ENCODE measurements around the gene GYG2. TPM values are rescaled to one million over a fixed set of nuclear protein-coding genes. Genes with fewer than 3 reads are reported as not detected.

The GYG2 gene
- total RNA-seq, 1 experiment from 2014 or later = 9.0 TPM

- TF ChIP-seq, protein P1, sequence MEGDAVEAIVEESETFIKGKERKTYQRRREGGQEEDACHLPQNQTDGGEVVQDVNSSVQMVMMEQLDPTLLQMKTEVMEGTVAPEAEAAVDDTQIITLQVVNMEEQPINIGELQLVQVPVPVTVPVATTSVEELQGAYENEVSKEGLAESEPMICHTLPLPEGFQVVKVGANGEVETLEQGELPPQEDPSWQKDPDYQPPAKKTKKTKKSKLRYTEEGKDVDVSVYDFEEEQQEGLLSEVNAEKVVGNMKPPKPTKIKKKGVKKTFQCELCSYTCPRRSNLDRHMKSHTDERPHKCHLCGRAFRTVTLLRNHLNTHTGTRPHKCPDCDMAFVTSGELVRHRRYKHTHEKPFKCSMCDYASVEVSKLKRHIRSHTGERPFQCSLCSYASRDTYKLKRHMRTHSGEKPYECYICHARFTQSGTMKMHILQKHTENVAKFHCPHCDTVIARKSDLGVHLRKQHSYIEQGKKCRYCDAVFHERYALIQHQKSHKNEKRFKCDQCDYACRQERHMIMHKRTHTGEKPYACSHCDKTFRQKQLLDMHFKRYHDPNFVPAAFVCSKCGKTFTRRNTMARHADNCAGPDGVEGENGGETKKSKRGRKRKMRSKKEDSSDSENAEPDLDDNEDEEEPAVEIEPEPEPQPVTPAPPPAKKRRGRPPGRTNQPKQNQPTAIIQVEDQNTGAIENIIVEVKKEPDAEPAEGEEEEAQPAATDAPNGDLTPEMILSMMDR (IDR thresholded peaks at IDR 0.05; ENCODE audit: unreplicated experiment) = no peak
- no peaks in the 10 kb centered on the region for H3K9me3 Mint-ChIP-seq (ENCODE audit: low read depth, unreplicated experiment)
- intact Hi-C loops (cut with micrococcal nuclease; ENCODE audit: unreplicated experiment) = no loop called here
These were observed 102.9 kb downstream of the GYG2 start for GRCh38 chrX:2931612-2932011.

More at GRCh38 chrX:2931612-2932011, 102.9 kb downstream of the GYG2 start:
- BruUV-seq (replicated peaks) = no TSS peak
- CTCF ChIA-PET = interaction anchor here (0.7 kb wide), 1 partner anchor 56 kb away, joined by 6 read pairs; no protein-coding TSS in a partner anchor
- DNase-seq = no peak
- Mint-ChIP-seq H3K27me3 (ENCODE audit: unreplicated experiment) (no peaks in the 10 kb centered on the region), H3K4me3 (ENCODE audit: low read depth, unreplicated experiment) (no peak overlapping the region), H3K27ac (ENCODE audit: unreplicated experiment) (peak overlapping the region; percentile 33), H3K36me3 (ENCODE audit: insufficient read depth, unreplicated experiment) (peaks cover 31% of the 10 kb centered on the region), H3K4me1 (ENCODE audit: low read depth, unreplicated experiment) (peaks cover 8% of the 10 kb centered on the region)

Other genes with a start within 250 kb of the GYG2 start
- 51.2 and 73.9 TPM in 2 replicates for gene CD99, start 137.6 kb upstream of the GYG2 start, total RNA-seq (2022)
- gene XG, start 76.9 kb upstream of the GYG2 start, total RNA-seq (2022) = not detected in 2 replicates
- gene ARSD, start 100.4 kb downstream of the GYG2 start, total RNA-seq (2022) = 42.0 and 47.8 TPM in 2 replicates
- not detected in 2 replicates for gene ARSH, start 177.6 kb downstream of the GYG2 start, total RNA-seq (2022)
- gene ARSF, start 212.5 kb downstream of the GYG2 start, total RNA-seq (2022) = not detected in 2 replicates